ENCODE data around the gene GYG2.

DNA sequence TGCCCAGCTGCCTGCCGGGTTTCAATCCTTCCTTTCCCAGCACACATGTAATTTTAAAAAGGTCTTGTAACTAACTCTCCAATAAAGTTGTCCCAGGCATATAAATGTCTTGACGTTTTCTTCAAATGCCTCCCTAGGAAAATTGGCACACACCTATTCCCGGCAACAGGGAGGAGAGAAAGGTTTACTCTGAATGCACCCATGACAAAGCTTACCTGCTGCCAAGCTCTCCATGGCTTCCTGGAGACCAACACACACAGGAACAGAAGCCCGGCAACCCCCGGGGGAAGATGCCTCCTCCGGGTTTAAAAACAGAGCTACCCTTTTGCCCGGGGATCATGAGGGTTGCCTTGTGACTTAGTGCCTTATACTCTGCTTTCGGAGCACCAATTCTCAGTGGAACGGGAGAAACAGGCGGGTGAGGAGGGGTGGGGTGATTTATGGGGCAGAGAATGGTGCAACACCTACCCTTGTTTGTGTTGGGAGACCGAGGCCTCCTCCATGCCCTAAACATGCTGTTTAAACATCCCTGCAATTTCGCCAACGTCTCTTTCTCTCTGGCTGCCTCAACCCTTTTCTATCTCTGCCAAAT lies 4.8 kb upstream of the GYG2 start:
- TF ChIP-seq, protein P1, sequence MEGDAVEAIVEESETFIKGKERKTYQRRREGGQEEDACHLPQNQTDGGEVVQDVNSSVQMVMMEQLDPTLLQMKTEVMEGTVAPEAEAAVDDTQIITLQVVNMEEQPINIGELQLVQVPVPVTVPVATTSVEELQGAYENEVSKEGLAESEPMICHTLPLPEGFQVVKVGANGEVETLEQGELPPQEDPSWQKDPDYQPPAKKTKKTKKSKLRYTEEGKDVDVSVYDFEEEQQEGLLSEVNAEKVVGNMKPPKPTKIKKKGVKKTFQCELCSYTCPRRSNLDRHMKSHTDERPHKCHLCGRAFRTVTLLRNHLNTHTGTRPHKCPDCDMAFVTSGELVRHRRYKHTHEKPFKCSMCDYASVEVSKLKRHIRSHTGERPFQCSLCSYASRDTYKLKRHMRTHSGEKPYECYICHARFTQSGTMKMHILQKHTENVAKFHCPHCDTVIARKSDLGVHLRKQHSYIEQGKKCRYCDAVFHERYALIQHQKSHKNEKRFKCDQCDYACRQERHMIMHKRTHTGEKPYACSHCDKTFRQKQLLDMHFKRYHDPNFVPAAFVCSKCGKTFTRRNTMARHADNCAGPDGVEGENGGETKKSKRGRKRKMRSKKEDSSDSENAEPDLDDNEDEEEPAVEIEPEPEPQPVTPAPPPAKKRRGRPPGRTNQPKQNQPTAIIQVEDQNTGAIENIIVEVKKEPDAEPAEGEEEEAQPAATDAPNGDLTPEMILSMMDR (conservative IDR thresholded peaks at IDR 0.05), result no peak
- TF ChIP-seq ZFX (IDR thresholded peaks at IDR 0.05), result no peak

Data from C4-2B (cell line).